Nephron (organoid): ENCODE results near the gene HPCAL1.

ENCODE experiments used
- H3K27ac Mint-ChIP-seq, 3 experiments: 2 replicates each; pipeline ENCODE4 v1.8.0; 2020; ENCODE audit warnings: mixed read lengths in 3 of 3, mild to moderate bottlenecking in 2 of 3, moderate library complexity in 1 of 3
- H3K27me3 Mint-ChIP-seq: 2 replicates; pipeline ENCODE4 v1.8.0; 2021; ENCODE audit warnings: low read depth, mild to moderate bottlenecking, moderate library complexity, mixed read lengths
- H3K36me3 Mint-ChIP-seq: 2 replicates; pipeline ENCODE4 v1.8.0; 2020; ENCODE audit warnings: low read depth, mixed read lengths
- H3K4me1 Mint-ChIP-seq: 2 replicates; pipeline ENCODE4 v1.8.0; 2020; ENCODE audit warnings: mixed read lengths
- H3K4me3 Mint-ChIP-seq, 3 experiments: 2 replicates each; pipeline ENCODE4 v1.8.0; 2020; ENCODE audit warnings: mild to moderate bottlenecking in 3 of 3, mixed read lengths in 3 of 3, moderate library complexity in 2 of 3
- H3K9me3 Mint-ChIP-seq: 2 replicates; pipeline ENCODE4 v1.8.0; 2020; ENCODE audit warnings: mixed read lengths
- CTCF ChIP-seq, 3 experiments: fragments of 200-600 bp; sonication (generic); IDR thresholded peaks; one replicate each; pipeline ENCODE4 v1.5.0; 2021; ENCODE audit warnings: antibody characterized with exemption in 3 of 3; ENCODE audit not compliant: unreplicated experiment in 3 of 3

HPCAL1 gene

GRCh38 chr2:10422732-10423399 is 120.2 kb downstream of the HPCAL1 start:
- Mint-ChIP-seq H3K27ac (no peak overlapping the region), H3K4me1 (peaks cover 15% of the 10 kb centered on the region), H3K36me3 (no peaks in the 10 kb centered on the region), H3K9me3 (no peaks in the 10 kb centered on the region), H3K4me3 (no peak overlapping the region), H3K27me3 (peaks cover 18% of the 10 kb centered on the region)
- no peak for TF ChIP-seq CTCF (IDR thresholded peaks at IDR 0.05; ENCODE audit: unreplicated experiment in 3 of 3)

- H3K4me3 Mint-ChIP-seq: no peak overlapping the region
- H3K9me3 Mint-ChIP-seq: no peaks in the 10 kb centered on the region
- H3K36me3 Mint-ChIP-seq: no peaks in the 10 kb centered on the region
- H3K27me3 Mint-ChIP-seq: peaks cover 17% of the 10 kb centered on the region
- TF ChIP-seq CTCF (IDR thresholded peaks at IDR 0.05; ENCODE audit: unreplicated experiment in 3 of 3): no peak
- H3K27ac Mint-ChIP-seq: no peak overlapping the region
- H3K4me1 Mint-ChIP-seq: peaks cover 15% of the 10 kb centered on the region
These were observed 120.7 kb downstream of the HPCAL1 start for GRCh38 chr2:10423400-10423774.

- TF ChIP-seq CTCF (IDR thresholded peaks at IDR 0.05; ENCODE audit: unreplicated experiment in 3 of 3): no peak
- Mint-ChIP-seq H3K9me3 (no peaks in the 10 kb centered on the region), H3K4me3 (no peak overlapping the region), H3K27me3 (peaks cover 12% of the 10 kb centered on the region), H3K36me3 (no peaks in the 10 kb centered on the region), H3K4me1 (peaks cover 15% of the 10 kb centered on the region), H3K27ac (peak overlapping the region in 2 of 3 experiments; percentile 36 to 66)
These were observed 121.3 kb downstream of the HPCAL1 start for GRCh38 chr2:10424051-10424450.

GRCh38 chr2:10424916-10425505 is 122.3 kb downstream of the HPCAL1 start:
- H3K27me3 Mint-ChIP-seq: peaks cover 9% of the 10 kb centered on the region
- H3K36me3 Mint-ChIP-seq: no peaks in the 10 kb centered on the region
- no peak for TF ChIP-seq CTCF (IDR thresholded peaks at IDR 0.05; ENCODE audit: unreplicated experiment in 3 of 3)
- peaks cover 15% of the 10 kb centered on the region for H3K4me1 Mint-ChIP-seq
- no peak overlapping the region for H3K27ac Mint-ChIP-seq
- no peaks in the 10 kb centered on the region for H3K9me3 Mint-ChIP-seq
- no peak overlapping the region for H3K4me3 Mint-ChIP-seq

- no peak overlapping the region for H3K4me3 Mint-ChIP-seq
- no peaks in the 10 kb centered on the region for H3K36me3 Mint-ChIP-seq
- peaks cover 15% of the 10 kb centered on the region for H3K4me1 Mint-ChIP-seq
- H3K27me3 Mint-ChIP-seq: peaks cover 10% of the 10 kb centered on the region
- TF ChIP-seq CTCF (IDR thresholded peaks at IDR 0.05; ENCODE audit: unreplicated experiment in 3 of 3): no peak
- no peaks in the 10 kb centered on the region for H3K9me3 Mint-ChIP-seq
- H3K27ac Mint-ChIP-seq: peak overlapping the region in 1 of 3 experiments; percentile 13
These were observed 123.0 kb downstream of the HPCAL1 start for GRCh38 chr2:10425699-10426098.
